Measurements from ENCODE around the gene FXYD1.

- TF ChIP-seq, protein P1, sequence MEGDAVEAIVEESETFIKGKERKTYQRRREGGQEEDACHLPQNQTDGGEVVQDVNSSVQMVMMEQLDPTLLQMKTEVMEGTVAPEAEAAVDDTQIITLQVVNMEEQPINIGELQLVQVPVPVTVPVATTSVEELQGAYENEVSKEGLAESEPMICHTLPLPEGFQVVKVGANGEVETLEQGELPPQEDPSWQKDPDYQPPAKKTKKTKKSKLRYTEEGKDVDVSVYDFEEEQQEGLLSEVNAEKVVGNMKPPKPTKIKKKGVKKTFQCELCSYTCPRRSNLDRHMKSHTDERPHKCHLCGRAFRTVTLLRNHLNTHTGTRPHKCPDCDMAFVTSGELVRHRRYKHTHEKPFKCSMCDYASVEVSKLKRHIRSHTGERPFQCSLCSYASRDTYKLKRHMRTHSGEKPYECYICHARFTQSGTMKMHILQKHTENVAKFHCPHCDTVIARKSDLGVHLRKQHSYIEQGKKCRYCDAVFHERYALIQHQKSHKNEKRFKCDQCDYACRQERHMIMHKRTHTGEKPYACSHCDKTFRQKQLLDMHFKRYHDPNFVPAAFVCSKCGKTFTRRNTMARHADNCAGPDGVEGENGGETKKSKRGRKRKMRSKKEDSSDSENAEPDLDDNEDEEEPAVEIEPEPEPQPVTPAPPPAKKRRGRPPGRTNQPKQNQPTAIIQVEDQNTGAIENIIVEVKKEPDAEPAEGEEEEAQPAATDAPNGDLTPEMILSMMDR (IDR thresholded peaks at IDR 0.05; ENCODE audit: insufficient read depth, low read depth, low read length) = no peak
- no peak for TF ChIP-seq EZH2 (IDR thresholded peaks at IDR 0.05; ENCODE audit: insufficient read depth, low read length)
Observed at GRCh38 chr19:35107545-35107944, 31.1 kb upstream of the FXYD1 start.
